HCT116 (cell line): ENCODE data around the gene INPP4A. TPM values are rescaled to one million over a fixed set of nuclear protein-coding genes. Genes with fewer than 3 reads are reported as not detected.

ENCODE experiments used
- ATAC-seq: fragments of 200-7000 bp; cut with Tn5 transposase; 2 replicates; pipeline ENCODE4 v1.9.1; 2020; ENCODE audit warnings: mild to moderate bottlenecking, moderate library complexity
- BruUV-seq: library from RNA; stranded (reverse); fragments of 400-500 nt; replicated peaks from 2 replicates; lab custom pipeline; 2021; lab: Mats Ljungman, UMichigan
- CTCF ChIA-PET: fragments of 300-600 bp; sonication (Branson Sonifier 250); formaldehyde crosslinking; loops from one replicate; lab custom pipeline; 2021; ENCODE audit warnings: antibody characterized with exemption; lab: Charles Lee
- POLR2A ChIA-PET: fragments of 300-600, 350-600 bp; sonication (Branson Sonifier 250); formaldehyde crosslinking; loops from one replicate; lab custom pipeline; 2021; ENCODE audit warnings: antibody characterized with exemption; lab: Charles Lee
- RAD21 ChIA-PET, 2 experiments: fragments of 300-600 bp; sonication (Branson Sonifier 250); formaldehyde crosslinking; loops; one replicate each; lab custom pipeline; 2023; ENCODE audit warnings: low total read pairs in 2 of 2; ENCODE audit not compliant: uncharacterized antibody in 2 of 2, unreplicated experiment in 2 of 2, low non-redundant PET in 1 of 2; lab: Charles Lee
- DNase-seq: peaks from one replicate; pipeline ENCODE4 v3.0.0-alpha.2; 2010; ENCODE audit warnings: low read depth, low spot score
- H2AFZ ChIP-seq: fragments of 200-600 bp; shearing (Covaris generic), sonication (generic); 2 replicates; pipeline ENCODE4 v1.6.1; 2017; ENCODE audit warnings: low read depth, mixed run types, mixed read lengths, antibody characterized with exemption, low read length; ENCODE audit not compliant: poor library complexity, severe bottlenecking
- H3K27ac ChIP-seq: 2 replicates; pipeline ENCODE4 v1.5.1; 2012; ENCODE audit warnings: low read depth, low read length
- H3K27me3 ChIP-seq: fragments of 200-600 bp; sonication (generic); 2 replicates; pipeline ENCODE4 v1.6.1; 2016; ENCODE audit warnings: mixed run types, low read length, mixed read lengths; ENCODE audit not compliant: insufficient read depth
- H3K36me3 ChIP-seq, 2 experiments: fragments of 200-500 bp in 1 of 2; fragments of 200-600 bp in 1 of 2; sonication (Bioruptor generic) in 1 of 2; sonication (generic) in 1 of 2; 2 replicates each; pipeline versions ENCODE4 v1.5.1 to v1.6.1; 2014 to 2016; ENCODE audit warnings: low read length in 2 of 2, inconsistent platforms in 1 of 2, mixed read lengths in 1 of 2, mixed run types in 1 of 2; ENCODE audit not compliant: insufficient read depth in 2 of 2, control insufficient read depth in 1 of 2
- H3K4me1 ChIP-seq, 2 experiments: fragments of 200-600 bp in 1 of 2; sonication (generic) in 1 of 2; 2 replicates each; pipeline versions ENCODE4 v1.5.1 to v1.6.1; 2012 to 2017; ENCODE audit warnings: low read length in 2 of 2, inconsistent platforms in 1 of 2, mild to moderate bottlenecking in 1 of 2, mixed read lengths in 1 of 2, mixed run types in 1 of 2, moderate library complexity in 1 of 2; ENCODE audit not compliant: insufficient read depth in 2 of 2, control insufficient read depth in 1 of 2
- H3K4me2 ChIP-seq: fragments of 200-600 bp; sonication (generic); 2 replicates; pipeline ENCODE4 v1.6.1; 2017; ENCODE audit warnings: mixed run types, low read length, mixed read lengths
- H3K4me3 ChIP-seq, 2 experiments: fragments of 200-600 bp in 1 of 2; sonication (generic) in 1 of 2; replicated peaks in 1 of 2; 2 replicates each; pipeline ENCODE4 v1.5.1; 2011 to 2016; ENCODE audit warnings: low read length in 2 of 2, control low read depth in 1 of 2, low read depth in 1 of 2, mild to moderate bottlenecking in 1 of 2, mixed read lengths in 1 of 2, mixed run types in 1 of 2
- H3K79me2 ChIP-seq: fragments of 200-600 bp; sonication (generic); 2 replicates; pipeline ENCODE4 v1.6.1; 2017; ENCODE audit warnings: mild to moderate bottlenecking, mixed run types, low read length, moderate library complexity, mixed read lengths; ENCODE audit not compliant: insufficient read depth
- H3K9ac ChIP-seq: fragments of 200-600 bp; sonication (generic); 2 replicates; pipeline ENCODE4 v1.6.1; 2016; ENCODE audit warnings: low read length, mixed read lengths
- H3K9me2 ChIP-seq: fragments of 200-600 bp; sonication (generic), shearing (Covaris generic); 2 replicates; pipeline ENCODE4 v1.6.1; 2017; ENCODE audit warnings: mixed run types, mild to moderate bottlenecking, moderate library complexity; ENCODE audit not compliant: insufficient read depth
- H3K9me3 ChIP-seq, 2 experiments: fragments of 200-500 bp in 1 of 2; fragments of 200-600 bp in 1 of 2; sonication (Bioruptor generic) in 1 of 2; sonication (generic) in 1 of 2; 2 replicates each; pipeline ENCODE4 v1.6.1; 2014 to 2017; ENCODE audit warnings: low read length in 2 of 2, mixed read lengths in 2 of 2, inconsistent platforms in 1 of 2, low read depth in 1 of 2, mild to moderate bottlenecking in 1 of 2, mixed run types in 1 of 2, moderate library complexity in 1 of 2; ENCODE audit not compliant: control insufficient read depth in 1 of 2, insufficient read depth in 1 of 2
- H4K20me1 ChIP-seq: fragments of 200-600 bp; sonication (generic), shearing (Covaris generic); 2 replicates; pipeline ENCODE4 v1.6.1; 2017; ENCODE audit warnings: mixed run types, mild to moderate bottlenecking, moderate library complexity; ENCODE audit not compliant: insufficient read depth
- CBX3 ChIP-seq: IDR thresholded peaks from 2 replicates; pipeline ENCODE4 v1.6.1; 2012; ENCODE audit warnings: low read depth
- EZH2 ChIP-seq: fragments of 200-600 bp; sonication (generic); IDR thresholded peaks from 2 replicates; pipeline ENCODE4 v1.6.1; 2017; ENCODE audit warnings: antibody characterized with exemption, mixed run types
- JUND ChIP-seq: IDR thresholded peaks from 2 replicates; pipeline ENCODE4 v1.6.1; 2012
- POLR2A ChIP-seq: IDR thresholded peaks from 2 replicates; pipeline ENCODE4 v1.7.0; 2011; ENCODE audit warnings: borderline replicate concordance; ENCODE audit not compliant: insufficient read depth, insufficient read length; ENCODE audit errors: extremely low read depth
- SIN3A ChIP-seq: IDR thresholded peaks from 2 replicates; pipeline ENCODE4 v1.6.1; 2012; ENCODE audit warnings: low read depth
- SP1 ChIP-seq: IDR thresholded peaks from 2 replicates; pipeline ENCODE4 v1.6.1; 2012; ENCODE audit warnings: low read depth
- TCF7L2 ChIP-seq: IDR thresholded peaks from 2 replicates; pipeline ENCODE4 v1.7.0; 2011; ENCODE audit warnings: borderline replicate concordance, inconsistent platforms; ENCODE audit not compliant: insufficient read depth, insufficient read length; ENCODE audit errors: extremely low read depth
- YY1 ChIP-seq: IDR thresholded peaks from 2 replicates; pipeline ENCODE4 v1.6.1; 2011; ENCODE audit warnings: low read length, low read depth, moderate library complexity, mild to moderate bottlenecking; ENCODE audit not compliant: insufficient replicate concordance; ENCODE audit errors: extremely low read depth
- ZFX ChIP-seq: fragments of 450-650 bp; IDR thresholded peaks from 2 replicates; pipeline ENCODE4 v1.6.1; 2017
- intact Hi-C: fragments of 100-400 bp; cut with micrococcal nuclease; formaldehyde crosslinking; loops from 2 replicates; pipeline ENCODE4 v1.10.0; 2022
- total RNA-seq: library from RNA; stranded (reverse); gene quantifications from one replicate; pipeline ENCODE4 v1.2.1, GENCODE V29; 2021; ENCODE audit not compliant: unreplicated experiment
- TF ChIP-seq, protein P1 (sequence below), 3 experiments: fragments of 200-600 bp in 1 of 3; sonication (generic) in 1 of 3; IDR thresholded peaks in 2 of 3; conservative IDR thresholded peaks in 1 of 3; 2 replicates each; pipeline ENCODE4 v1.5.1; 2012 to 2017; ENCODE audit warnings: low read depth in 2 of 3, low read length in 2 of 3, antibody characterized with exemption in 1 of 3, borderline replicate concordance in 1 of 3, control low read depth in 1 of 3, mild to moderate bottlenecking in 1 of 3, mixed read lengths in 1 of 3, mixed run types in 1 of 3, moderate library complexity in 1 of 3; ENCODE audit not compliant: insufficient read depth in 1 of 3
- TF ChIP-seq, protein P2 (sequence below): IDR thresholded peaks from 2 replicates; pipeline ENCODE4 v1.6.1; 2012
- TF ChIP-seq, protein P3 (sequence below): IDR thresholded peaks from 2 replicates; pipeline ENCODE4 v1.6.1; 2011; ENCODE audit warnings: mild to moderate bottlenecking, low read length, moderate library complexity; ENCODE audit not compliant: insufficient replicate concordance; ENCODE audit errors: extremely low read depth
- TF ChIP-seq, protein P4 (sequence below): IDR thresholded peaks from 2 replicates; pipeline ENCODE4 v1.6.1; 2012

The INPP4A gene
- total RNA-seq, 1 experiment from 2014 or later, result 18.5 TPM

DNA sequence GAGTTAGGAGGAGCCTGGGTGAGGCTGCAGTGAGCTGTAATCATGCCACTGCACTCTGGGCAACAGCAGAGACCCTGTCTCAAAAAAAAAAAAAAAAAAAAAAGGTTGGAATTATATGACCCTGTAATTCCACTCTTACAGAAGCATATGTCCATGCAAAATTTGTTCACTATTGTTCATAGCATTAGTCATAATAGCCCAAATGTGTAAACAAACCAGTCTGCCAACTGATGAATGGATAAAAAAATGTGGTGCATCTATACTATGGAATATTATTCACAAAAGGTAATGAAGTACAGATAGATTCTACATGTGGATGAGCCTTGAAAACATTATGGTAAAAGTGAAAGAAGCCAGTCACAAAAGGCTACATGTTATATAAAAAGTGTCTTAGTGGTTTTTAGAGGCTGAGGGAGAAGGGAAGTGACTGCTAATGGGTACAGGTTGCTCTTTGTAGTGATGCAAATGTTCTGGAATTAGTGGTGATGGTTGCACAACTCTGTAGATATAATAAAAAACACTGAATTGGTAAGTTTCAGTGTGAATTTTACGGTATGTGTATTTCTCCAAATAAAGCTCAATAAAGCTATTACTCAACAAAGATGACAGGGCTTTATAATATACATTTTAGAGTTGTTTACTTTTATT lies 154.2 kb downstream of the INPP4A start:
- no peak for TF ChIP-seq SIN3A
- TF ChIP-seq POLR2A, result no peak
- no peak for TF ChIP-seq YY1
- TF ChIP-seq CBX3, result no peak
- TF ChIP-seq JUND, result no peak
- TF ChIP-seq TCF7L2, result no peak
- TF ChIP-seq, protein P1, sequence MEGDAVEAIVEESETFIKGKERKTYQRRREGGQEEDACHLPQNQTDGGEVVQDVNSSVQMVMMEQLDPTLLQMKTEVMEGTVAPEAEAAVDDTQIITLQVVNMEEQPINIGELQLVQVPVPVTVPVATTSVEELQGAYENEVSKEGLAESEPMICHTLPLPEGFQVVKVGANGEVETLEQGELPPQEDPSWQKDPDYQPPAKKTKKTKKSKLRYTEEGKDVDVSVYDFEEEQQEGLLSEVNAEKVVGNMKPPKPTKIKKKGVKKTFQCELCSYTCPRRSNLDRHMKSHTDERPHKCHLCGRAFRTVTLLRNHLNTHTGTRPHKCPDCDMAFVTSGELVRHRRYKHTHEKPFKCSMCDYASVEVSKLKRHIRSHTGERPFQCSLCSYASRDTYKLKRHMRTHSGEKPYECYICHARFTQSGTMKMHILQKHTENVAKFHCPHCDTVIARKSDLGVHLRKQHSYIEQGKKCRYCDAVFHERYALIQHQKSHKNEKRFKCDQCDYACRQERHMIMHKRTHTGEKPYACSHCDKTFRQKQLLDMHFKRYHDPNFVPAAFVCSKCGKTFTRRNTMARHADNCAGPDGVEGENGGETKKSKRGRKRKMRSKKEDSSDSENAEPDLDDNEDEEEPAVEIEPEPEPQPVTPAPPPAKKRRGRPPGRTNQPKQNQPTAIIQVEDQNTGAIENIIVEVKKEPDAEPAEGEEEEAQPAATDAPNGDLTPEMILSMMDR (IDR thresholded peaks at IDR 0.05 in 2 of 3, conservative IDR thresholded peaks at IDR 0.05 in 1 of 3; ENCODE audit: borderline replicate concordance in 1 of 3, insufficient read depth in 1 of 3, low read depth in 2 of 3, low read length in 2 of 3), result no peak
- TF ChIP-seq SP1, result no peak
- no peak for TF ChIP-seq EZH2
- TF ChIP-seq, protein P2, sequence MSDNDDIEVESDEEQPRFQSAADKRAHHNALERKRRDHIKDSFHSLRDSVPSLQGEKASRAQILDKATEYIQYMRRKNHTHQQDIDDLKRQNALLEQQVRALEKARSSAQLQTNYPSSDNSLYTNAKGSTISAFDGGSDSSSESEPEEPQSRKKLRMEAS, result no peak
- TF ChIP-seq ZFX, result no peak
- TF ChIP-seq, protein P3, sequence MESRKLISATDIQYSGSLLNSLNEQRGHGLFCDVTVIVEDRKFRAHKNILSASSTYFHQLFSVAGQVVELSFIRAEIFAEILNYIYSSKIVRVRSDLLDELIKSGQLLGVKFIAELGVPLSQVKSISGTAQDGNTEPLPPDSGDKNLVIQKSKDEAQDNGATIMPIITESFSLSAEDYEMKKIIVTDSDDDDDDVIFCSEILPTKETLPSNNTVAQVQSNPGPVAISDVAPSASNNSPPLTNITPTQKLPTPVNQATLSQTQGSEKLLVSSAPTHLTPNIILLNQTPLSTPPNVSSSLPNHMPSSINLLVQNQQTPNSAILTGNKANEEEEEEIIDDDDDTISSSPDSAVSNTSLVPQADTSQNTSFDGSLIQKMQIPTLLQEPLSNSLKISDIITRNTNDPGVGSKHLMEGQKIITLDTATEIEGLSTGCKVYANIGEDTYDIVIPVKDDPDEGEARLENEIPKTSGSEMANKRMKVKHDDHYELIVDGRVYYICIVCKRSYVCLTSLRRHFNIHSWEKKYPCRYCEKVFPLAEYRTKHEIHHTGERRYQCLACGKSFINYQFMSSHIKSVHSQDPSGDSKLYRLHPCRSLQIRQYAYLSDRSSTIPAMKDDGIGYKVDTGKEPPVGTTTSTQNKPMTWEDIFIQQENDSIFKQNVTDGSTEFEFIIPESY, result no peak
- TF ChIP-seq, protein P4, sequence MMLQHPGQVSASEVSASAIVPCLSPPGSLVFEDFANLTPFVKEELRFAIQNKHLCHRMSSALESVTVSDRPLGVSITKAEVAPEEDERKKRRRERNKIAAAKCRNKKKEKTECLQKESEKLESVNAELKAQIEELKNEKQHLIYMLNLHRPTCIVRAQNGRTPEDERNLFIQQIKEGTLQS, result no peak
- POLR2A ChIA-PET, result no interaction called here
- Histone ChIP-seq H3K9me2 (no peaks in the 10 kb centered on the region), H3K27me3 (no peaks in the 10 kb centered on the region), H3K4me2 (no peak overlapping the region), H3K36me3 (peaks cover 16 to 29% of the 10 kb centered on the region in 2 experiments; a peak in 3 of 4 replicates), H3K4me1 (no peaks in the 10 kb centered on the region), H2AFZ (no peak overlapping the region), H4K20me1 (no peaks in the 10 kb centered on the region; the same call in 1 of the 2 replicates), H3K9ac (no peak overlapping the region), H3K27ac (no peak overlapping the region), H3K4me3 (no peak overlapping the region), H3K79me2 (peaks cover 5% of the 10 kb centered on the region), H3K9me3 (no peaks in the 10 kb centered on the region)
- CTCF ChIA-PET, result interaction anchor here (0.7 kb wide), 1 partner anchor 54 kb away, joined by 4 read pairs; no protein-coding TSS in a partner anchor
- BruUV-seq, result no TSS peak
- intact Hi-C loops, result no loop called here
- no peak for DNase-seq
- RAD21 ChIA-PET, result no interaction called here
- ATAC-seq, result no peak
